Natural killer cell (primary cell): Measurements from ENCODE around the gene RNF151. TPM values are rescaled to one million over a fixed set of nuclear protein-coding genes. Genes with fewer than 3 reads are reported as not detected.

Experiments
- ATAC-seq, 3 donors: fragments of 150-1000 bp in 2 of 3; fragments of 200-7000 bp in 1 of 3; cut with Tn5 transposase; 1 replicate in 1 of 3; 2 replicates in 2 of 3; pipeline ENCODE4 v1.10.0; 2021; ENCODE audit warnings: mild to moderate bottlenecking in 2 of 3, moderate library complexity in 2 of 3
- DNase-seq, 2 donors: peaks; one replicate each; pipeline versions ENCODE4 v3.0.0 to v3.0.0-alpha.2; 2013 to 2021; ENCODE audit warnings: mixed read lengths in 1 of 2
- H3K27ac ChIP-seq: one replicate; pipeline ENCODE4 v1.5.1; 2013; ENCODE audit warnings: mild to moderate bottlenecking, low read length
- H3K27me3 ChIP-seq: one replicate; pipeline ENCODE4 v1.6.1; 2013; ENCODE audit warnings: low read length; ENCODE audit not compliant: control insufficient read depth, insufficient read depth
- H3K36me3 ChIP-seq: one replicate; pipeline ENCODE4 v1.6.1; 2013; ENCODE audit warnings: low read length; ENCODE audit not compliant: control insufficient read depth, insufficient read depth
- H3K4me1 ChIP-seq: one replicate; pipeline ENCODE4 v1.6.1; 2013; ENCODE audit warnings: low read length; ENCODE audit not compliant: control insufficient read depth, insufficient read depth
- H3K4me3 ChIP-seq: one replicate; pipeline ENCODE4 v1.5.1; 2013; ENCODE audit warnings: low read length
- H3K9me3 ChIP-seq: one replicate; pipeline ENCODE4 v1.6.1; 2013; ENCODE audit warnings: low read length; ENCODE audit not compliant: control insufficient read depth, insufficient read depth
- H3K27ac Mint-ChIP-seq, 2 donors: one replicate each; pipeline ENCODE4 v1.8.0; 2022; ENCODE audit warnings: mild to moderate bottlenecking in 2 of 2, mixed read lengths in 2 of 2, moderate library complexity in 1 of 2
- H3K27me3 Mint-ChIP-seq, 2 donors: one replicate each; pipeline ENCODE4 v1.8.0; 2022; ENCODE audit warnings: low read depth in 2 of 2, mixed read lengths in 2 of 2
- H3K36me3 Mint-ChIP-seq: one replicate; pipeline ENCODE4 v1.8.0; 2022; ENCODE audit warnings: mixed read lengths
- H3K4me1 Mint-ChIP-seq, 2 donors: one replicate each; pipeline ENCODE4 v1.8.0; 2022; ENCODE audit warnings: mixed read lengths in 2 of 2
- H3K4me3 Mint-ChIP-seq: one replicate; pipeline ENCODE4 v1.8.0; 2022; ENCODE audit warnings: mild to moderate bottlenecking, moderate library complexity, mixed read lengths
- H3K9me3 Mint-ChIP-seq, 2 donors: one replicate each; pipeline ENCODE4 v1.8.0; 2022; ENCODE audit warnings: mixed read lengths in 2 of 2
- WGBS: methylation state at CpG from one replicate; pipeline ENCODE4 v1.1.7; 2013; ENCODE audit warnings: missing lambda C conversion rate; ENCODE audit not compliant: insufficient coverage; 5-methylcytosine and 5-hydroxymethylcytosine counted together
- intact Hi-C: fragments of 100-400 bp; cut with micrococcal nuclease; formaldehyde crosslinking; loops from one replicate; pipeline ENCODE4 v1.14.2; 2022
- total RNA-seq, 4 donors: library from RNA; stranded (reverse); fragments of 120-200 nt in 1 of 4; gene quantifications; one replicate each; pipeline versions ENCODE4 v1.2.3 to v1.2.4, GENCODE V29; 2013 to 2022
- TF ChIP-seq, protein P1 (sequence below): fragments of 200-600 bp; IDR thresholded peaks from one replicate; pipeline ENCODE4 v1.8.0; 2022; ENCODE audit warnings: antibody characterized with exemption

The RNF151 gene
- total RNA-seq, 3 donors from 2014 or later (not counting 1 experiment from before 2014, with no cell fraction given): not detected

DNA sequence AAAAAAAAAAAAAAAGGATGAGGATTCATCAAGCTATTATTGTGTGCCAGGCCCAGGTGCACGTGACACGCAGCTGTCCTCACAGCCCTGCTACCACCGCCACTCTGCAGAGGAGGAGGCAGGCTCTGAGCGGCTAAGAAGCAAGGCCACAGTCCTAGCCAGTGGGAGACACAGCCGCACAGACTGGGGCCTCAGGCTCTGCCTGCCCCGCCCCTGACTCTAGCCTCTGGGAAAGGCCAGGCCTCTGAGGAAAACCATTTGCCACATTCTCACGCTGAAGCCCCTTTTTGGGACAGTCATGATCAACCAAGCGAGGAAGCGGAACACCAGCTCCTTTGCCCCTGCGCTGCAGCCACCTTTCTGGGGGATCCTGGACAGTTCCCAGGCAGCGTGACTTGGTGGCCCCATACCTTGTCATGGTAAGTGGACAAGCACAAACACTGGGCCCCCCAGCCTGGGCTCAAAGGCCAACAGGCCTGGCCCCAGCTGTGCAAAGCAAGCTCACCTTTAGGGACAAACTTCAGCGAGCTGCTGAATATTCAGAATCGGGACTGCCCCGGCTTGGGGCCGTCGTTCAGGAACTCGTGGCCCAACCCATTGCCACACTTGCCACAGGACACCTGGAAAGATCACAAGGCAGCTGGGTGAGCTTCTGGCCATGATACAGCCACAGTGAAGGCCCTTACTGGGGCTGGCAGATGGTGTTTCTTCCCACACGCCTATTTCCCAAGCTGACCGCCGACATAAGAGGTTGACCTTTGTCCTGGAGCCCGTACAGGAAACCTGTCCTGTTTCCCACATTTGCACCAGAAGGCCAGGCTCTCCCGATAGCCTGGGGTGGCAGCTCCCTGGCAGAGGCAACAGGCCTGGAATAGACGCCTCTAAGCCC, 26.1 kb upstream of the RNF151 start:
- TF ChIP-seq, protein P1, sequence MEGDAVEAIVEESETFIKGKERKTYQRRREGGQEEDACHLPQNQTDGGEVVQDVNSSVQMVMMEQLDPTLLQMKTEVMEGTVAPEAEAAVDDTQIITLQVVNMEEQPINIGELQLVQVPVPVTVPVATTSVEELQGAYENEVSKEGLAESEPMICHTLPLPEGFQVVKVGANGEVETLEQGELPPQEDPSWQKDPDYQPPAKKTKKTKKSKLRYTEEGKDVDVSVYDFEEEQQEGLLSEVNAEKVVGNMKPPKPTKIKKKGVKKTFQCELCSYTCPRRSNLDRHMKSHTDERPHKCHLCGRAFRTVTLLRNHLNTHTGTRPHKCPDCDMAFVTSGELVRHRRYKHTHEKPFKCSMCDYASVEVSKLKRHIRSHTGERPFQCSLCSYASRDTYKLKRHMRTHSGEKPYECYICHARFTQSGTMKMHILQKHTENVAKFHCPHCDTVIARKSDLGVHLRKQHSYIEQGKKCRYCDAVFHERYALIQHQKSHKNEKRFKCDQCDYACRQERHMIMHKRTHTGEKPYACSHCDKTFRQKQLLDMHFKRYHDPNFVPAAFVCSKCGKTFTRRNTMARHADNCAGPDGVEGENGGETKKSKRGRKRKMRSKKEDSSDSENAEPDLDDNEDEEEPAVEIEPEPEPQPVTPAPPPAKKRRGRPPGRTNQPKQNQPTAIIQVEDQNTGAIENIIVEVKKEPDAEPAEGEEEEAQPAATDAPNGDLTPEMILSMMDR: no peak
- no peak overlapping the region for H3K27ac ChIP-seq
- H3K27me3 Mint-ChIP-seq: no peaks in the 10 kb centered on the region
- DNase-seq (no peak), ATAC-seq (no peak)
- no peak overlapping the region for H3K4me3 ChIP-seq
- no peak overlapping the region for H3K4me3 Mint-ChIP-seq
- no peaks in the 10 kb centered on the region for H3K36me3 Mint-ChIP-seq
- peaks cover 15% of the 10 kb centered on the region for H3K36me3 ChIP-seq
- no peaks in the 10 kb centered on the region for H3K9me3 Mint-ChIP-seq
- H3K9me3 ChIP-seq: no peaks in the 10 kb centered on the region
- H3K27ac Mint-ChIP-seq: no peak overlapping the region
- peaks cover 6 to 24% of the 10 kb centered on the region in 2 donors for H3K4me1 Mint-ChIP-seq
- H3K4me1 ChIP-seq: peaks cover 32% of the 10 kb centered on the region
- H3K27me3 ChIP-seq: no peaks in the 10 kb centered on the region
- 91% methylated on average over 23 of the region's 23 CpGs for WGBS
- intact Hi-C loops: no loop called here

DNA sequence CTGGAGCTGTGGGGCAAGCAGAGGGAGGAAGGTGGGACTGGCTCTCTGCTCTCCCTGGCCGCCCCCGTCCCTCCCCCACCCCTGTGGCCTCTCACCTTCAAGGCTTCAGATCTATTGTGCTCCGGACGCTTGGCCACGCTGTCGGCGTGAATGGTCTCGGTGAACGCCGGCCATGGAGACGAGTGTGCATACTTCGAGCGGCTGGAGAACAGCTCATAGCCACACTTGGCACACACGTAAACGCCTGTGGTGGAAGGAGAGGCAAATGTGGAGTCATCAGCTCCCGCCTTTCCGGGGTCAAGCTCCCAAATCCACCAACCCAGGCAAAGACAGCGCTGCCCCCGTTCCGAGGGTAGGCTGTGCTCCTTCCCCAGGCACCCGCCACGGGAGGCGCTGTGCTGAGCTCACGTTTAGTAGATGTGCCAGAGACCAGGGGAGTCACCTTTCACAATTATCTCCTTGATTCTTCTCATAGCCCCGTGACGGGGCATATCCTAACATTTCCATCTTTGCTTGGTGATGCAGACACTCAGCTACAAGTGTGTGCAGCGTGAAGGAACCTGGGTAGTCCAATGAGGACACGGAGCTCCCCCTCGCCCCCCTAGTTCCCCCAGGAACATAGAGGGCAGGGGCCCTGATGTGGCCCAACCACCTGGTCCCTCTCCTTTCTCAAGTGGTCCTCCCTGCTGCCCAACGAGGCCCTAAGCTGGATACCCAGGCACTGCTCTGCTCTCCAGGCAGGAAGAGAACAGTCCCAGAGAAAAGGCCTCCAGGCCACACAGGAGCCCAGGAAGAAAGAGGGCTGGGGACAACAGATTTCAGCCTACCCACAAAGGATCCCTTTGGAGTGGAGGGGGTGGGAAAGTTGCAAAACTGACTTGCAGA, 25.3 kb upstream of the RNF151 start:
- no peaks in the 10 kb centered on the region for H3K27me3 Mint-ChIP-seq
- no peaks in the 10 kb centered on the region for H3K9me3 Mint-ChIP-seq
- Histone ChIP-seq H3K27ac (no peak overlapping the region), H3K9me3 (no peaks in the 10 kb centered on the region), H3K4me1 (peaks cover 32% of the 10 kb centered on the region), H3K36me3 (peaks cover 15% of the 10 kb centered on the region), H3K4me3 (no peak overlapping the region), H3K27me3 (no peaks in the 10 kb centered on the region)
- H3K36me3 Mint-ChIP-seq: no peaks in the 10 kb centered on the region
- H3K4me1 Mint-ChIP-seq: peaks cover 6 to 24% of the 10 kb centered on the region in 2 donors
- DNase-seq: no peak
- TF ChIP-seq, protein P1: no peak
- intact Hi-C loops: no loop called here
- WGBS: 94% methylated on average over 30 of the region's 30 CpGs
- no peak overlapping the region for H3K27ac Mint-ChIP-seq
- H3K4me3 Mint-ChIP-seq: peak overlapping the region; percentile 90
- no peak for ATAC-seq

DNA sequence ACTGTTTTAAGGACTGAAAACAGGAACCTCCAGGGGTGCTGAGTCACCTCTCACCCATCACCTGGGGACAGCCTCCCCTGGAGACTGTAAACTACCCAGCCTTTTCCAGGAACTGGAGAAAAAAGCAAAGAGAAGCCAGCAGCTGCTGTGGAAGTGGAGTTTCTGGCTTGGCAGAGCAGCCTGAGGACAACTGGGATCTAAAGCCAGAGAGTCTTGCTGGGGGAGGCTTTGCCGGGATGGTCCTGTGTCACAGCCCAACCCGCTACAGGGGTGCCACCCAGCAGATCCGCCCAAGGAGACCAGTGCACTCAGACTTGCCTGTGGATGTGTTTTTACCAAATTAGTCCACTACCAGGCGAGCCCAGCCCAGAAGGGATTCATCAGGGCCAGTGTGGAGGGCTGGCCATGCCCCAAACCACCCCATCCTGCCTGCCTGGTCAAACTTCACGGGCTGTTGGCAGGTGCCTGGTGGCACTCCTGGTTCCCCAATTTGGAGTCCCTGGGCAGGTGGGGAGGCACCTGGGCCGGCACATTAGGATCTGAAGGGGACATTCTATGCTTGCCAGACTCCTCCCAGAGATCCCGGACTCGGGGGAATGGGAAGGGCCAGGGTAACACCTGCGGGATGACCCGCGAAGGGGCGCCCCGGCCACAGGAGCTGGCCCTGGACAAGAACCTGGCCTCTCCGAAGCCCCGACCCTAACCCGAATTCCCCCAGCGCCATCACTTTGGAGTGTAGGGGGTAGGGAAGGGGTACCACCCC, 24.4 kb upstream of the RNF151 start:
- TF ChIP-seq, protein P1: no peak
- no peaks in the 10 kb centered on the region for H3K36me3 Mint-ChIP-seq
- no peaks in the 10 kb centered on the region for H3K27me3 ChIP-seq
- peak overlapping the region; percentile 90 for H3K4me3 Mint-ChIP-seq
- H3K27ac Mint-ChIP-seq: peak overlapping the region; percentile 74 to 91
- H3K9me3 ChIP-seq: no peaks in the 10 kb centered on the region
- no peak overlapping the region for H3K27ac ChIP-seq
- no peaks in the 10 kb centered on the region for H3K9me3 Mint-ChIP-seq
- DNase-seq: no peak
- 17% methylated on average over 12 of the region's 17 CpGs for WGBS
- H3K4me3 ChIP-seq: peak overlapping the region; percentile 74
- peaks cover 15% of the 10 kb centered on the region for H3K36me3 ChIP-seq
- intact Hi-C loops: no loop called here
- peaks cover 32% of the 10 kb centered on the region for H3K4me1 ChIP-seq
- H3K4me1 Mint-ChIP-seq: peaks cover 6 to 24% of the 10 kb centered on the region in 2 donors
- no peaks in the 10 kb centered on the region for H3K27me3 Mint-ChIP-seq
- no peak for ATAC-seq
